Measurements from ENCODE around the gene MASTL. TPM values are rescaled to one million over a fixed set of nuclear protein-coding genes. Genes with fewer than 3 reads are reported as not detected.

Gene MASTL
- total and polyA plus RNA-seq, 2 donors (not counting 1 experiment from before 2014, with no cell fraction given), result 5.9 to 9.2 TPM

GRCh38 chr10:27188259-27188658, 33.1 kb downstream of the MASTL start:
- Histone ChIP-seq H3K4me1 (ENCODE audit: control insufficient read depth, extremely low read depth, insufficient read depth, low read length) (no peaks in the 10 kb centered on the region), H3K9ac (ENCODE audit: insufficient read depth, low read length) (no peak overlapping the region), H3K27me3 (ENCODE audit: control insufficient read depth, insufficient read depth, low read length) (no peaks in the 10 kb centered on the region), H3K9me3 (ENCODE audit: control insufficient read depth, insufficient read depth, low read depth, low read length) (no peaks in the 10 kb centered on the region), H3K4me3 (replicated peaks in 1 of 4; ENCODE audit: control extremely low read depth in 1 of 4, insufficient read depth in 1 of 4, low read depth in 3 of 4, low read length in 4 of 4) (no peak overlapping the region), H3K27ac (ENCODE audit: insufficient read depth, low read length) (no peak overlapping the region), H3K79me2 (ENCODE audit: control insufficient read depth, insufficient read depth, low read length) (no peaks in the 10 kb centered on the region), H2AFZ (ENCODE audit: low read length) (no peak overlapping the region), H3K36me3 (ENCODE audit: control insufficient read depth, insufficient read depth, low read length) (no peaks in the 10 kb centered on the region), H3K4me2 (ENCODE audit: extremely low read depth, insufficient read depth, low read length) (no peak overlapping the region), H4K20me1 (ENCODE audit: control insufficient read depth, extremely low read depth, insufficient read depth, low read length) (no peaks in the 10 kb centered on the region)
- DNase-seq (ENCODE audit: low read depth in 2 of 2), result no peak
- TF ChIP-seq CTCF (conservative IDR thresholded peaks at IDR 0.05 in 1 of 2, IDR thresholded peaks at IDR 0.05 in 1 of 2; ENCODE audit: low read depth in 1 of 2, low read length in 2 of 2), result no peak
- TF ChIP-seq EZH2 (IDR thresholded peaks at IDR 0.05; ENCODE audit: low read length, missing control alignments), result no peak

GRCh38 chr10:27188897-27189296, 33.7 kb downstream of the MASTL start:
- no peak for DNase-seq (ENCODE audit: low read depth in 2 of 2)
- Histone ChIP-seq H3K4me2 (ENCODE audit: extremely low read depth, insufficient read depth, low read length) (no peak overlapping the region), H3K4me1 (ENCODE audit: control insufficient read depth, extremely low read depth, insufficient read depth, low read length) (no peaks in the 10 kb centered on the region), H4K20me1 (ENCODE audit: control insufficient read depth, extremely low read depth, insufficient read depth, low read length) (no peaks in the 10 kb centered on the region), H3K27me3 (ENCODE audit: control insufficient read depth, insufficient read depth, low read length) (no peaks in the 10 kb centered on the region), H2AFZ (ENCODE audit: low read length) (no peak overlapping the region), H3K9me3 (ENCODE audit: control insufficient read depth, insufficient read depth, low read depth, low read length) (no peaks in the 10 kb centered on the region), H3K27ac (ENCODE audit: insufficient read depth, low read length) (no peak overlapping the region), H3K79me2 (ENCODE audit: control insufficient read depth, insufficient read depth, low read length) (no peaks in the 10 kb centered on the region), H3K9ac (ENCODE audit: insufficient read depth, low read length) (no peak overlapping the region), H3K4me3 (replicated peaks in 1 of 4; ENCODE audit: control extremely low read depth in 1 of 4, insufficient read depth in 1 of 4, low read depth in 3 of 4, low read length in 4 of 4) (no peak overlapping the region), H3K36me3 (ENCODE audit: control insufficient read depth, insufficient read depth, low read length) (no peaks in the 10 kb centered on the region)
- TF ChIP-seq CTCF (conservative IDR thresholded peaks at IDR 0.05 in 1 of 2, IDR thresholded peaks at IDR 0.05 in 1 of 2; ENCODE audit: low read depth in 1 of 2, low read length in 2 of 2), result no peak
- TF ChIP-seq EZH2 (IDR thresholded peaks at IDR 0.05; ENCODE audit: low read length, missing control alignments), result no peak

GRCh38 chr10:27190508-27190907, 35.4 kb downstream of the MASTL start:
- no peaks in the 10 kb centered on the region for H3K4me1 ChIP-seq (ENCODE audit: control insufficient read depth, extremely low read depth, insufficient read depth, low read length)
- no peaks in the 10 kb centered on the region for H3K9me3 ChIP-seq (ENCODE audit: control insufficient read depth, insufficient read depth, low read depth, low read length)
- H3K79me2 ChIP-seq (ENCODE audit: control insufficient read depth, insufficient read depth, low read length), result no peaks in the 10 kb centered on the region
- no peak overlapping the region for H3K9ac ChIP-seq (ENCODE audit: insufficient read depth, low read length)
- TF ChIP-seq EZH2 (IDR thresholded peaks at IDR 0.05; ENCODE audit: low read length, missing control alignments) (no peak), CTCF (conservative IDR thresholded peaks at IDR 0.05 in 1 of 2, IDR thresholded peaks at IDR 0.05 in 1 of 2; ENCODE audit: low read depth in 1 of 2, low read length in 2 of 2) (no peak)
- DNase-seq (ENCODE audit: low read depth in 2 of 2), result no peak
- no peak overlapping the region for H3K4me2 ChIP-seq (ENCODE audit: extremely low read depth, insufficient read depth, low read length)
- H3K27me3 ChIP-seq (ENCODE audit: control insufficient read depth, insufficient read depth, low read length), result no peaks in the 10 kb centered on the region
- H4K20me1 ChIP-seq (ENCODE audit: control insufficient read depth, extremely low read depth, insufficient read depth, low read length), result no peaks in the 10 kb centered on the region
- no peak overlapping the region for H2AFZ ChIP-seq (ENCODE audit: low read length)
- no peak overlapping the region for H3K4me3 ChIP-seq (replicated peaks in 1 of 4; ENCODE audit: control extremely low read depth in 1 of 4, insufficient read depth in 1 of 4, low read depth in 3 of 4, low read length in 4 of 4)
- H3K27ac ChIP-seq (ENCODE audit: insufficient read depth, low read length), result no peak overlapping the region
- no peaks in the 10 kb centered on the region for H3K36me3 ChIP-seq (ENCODE audit: control insufficient read depth, insufficient read depth, low read length)

Data from fibroblast of lung (primary cell).